BLaER1 treated with 17β-estradiol and CSF1 and Interleukin-3, amounts not matched to agents 10 nM and 100 nM (cell line): ENCODE results near the gene DLGAP4.
A peak's percentile ranks its signal among the peaks of the same experiment; 100 is the strongest.

Experiments used
- H3K27ac ChIP-seq, 11 experiments: shearing (Covaris generic); formaldehyde crosslinking; 2 replicates each; pipeline ENCODE4 v1.8.1; 2022
- H3K27me3 ChIP-seq, 11 experiments: shearing (Covaris generic); formaldehyde crosslinking; 2 replicates each; pipeline ENCODE4 v1.8.1; 2022
- H3K36me3 ChIP-seq, 11 experiments: shearing (Covaris generic); formaldehyde crosslinking; 2 replicates each; pipeline ENCODE4 v1.8.1; 2022
- H3K4me1 ChIP-seq, 10 experiments: shearing (Covaris generic); formaldehyde crosslinking; 2 replicates each; pipeline ENCODE4 v1.8.1; 2022
- H3K4me2 ChIP-seq, 11 experiments: shearing (Covaris generic); formaldehyde crosslinking; 2 replicates each; pipeline ENCODE4 v1.8.1; 2022
- H3K4me3 ChIP-seq, 10 experiments: shearing (Covaris generic); formaldehyde crosslinking; 2 replicates each; pipeline ENCODE4 v1.8.1; 2022
- H3K9ac ChIP-seq, 11 experiments: shearing (Covaris generic); formaldehyde crosslinking; 2 replicates each; pipeline ENCODE4 v1.8.1; 2022
- H3K9me3 ChIP-seq, 11 experiments: shearing (Covaris generic); formaldehyde crosslinking; replicated peaks in 1 of 11; 2 replicates each; pipeline ENCODE4 v1.8.1; 2022
- H4K20me1 ChIP-seq, 11 experiments: shearing (Covaris generic); formaldehyde crosslinking; 2 replicates each; pipeline ENCODE4 v1.8.1; 2022
- Cebpa-rat ChIP-seq, 11 experiments: shearing (Covaris generic); IDR thresholded peaks; 2 replicates each; pipeline ENCODE4 v1.8.1; 2022

Gene DLGAP4

GRCh38 chr20:36267605-36268381 lies 38.3 kb upstream of the DLGAP4 start:
- no peaks in the 10 kb centered on the region for H3K27me3 ChIP-seq
- no peak overlapping the region for H3K4me2 ChIP-seq
- no peak overlapping the region for H3K27ac ChIP-seq
- TF ChIP-seq Cebpa-rat (IDR thresholded peaks at IDR 0.05): no peak
- no peak overlapping the region for H3K4me3 ChIP-seq
- H3K9me3 ChIP-seq: no peaks in the 10 kb centered on the region
- peaks cover 0 to 7% (median 0%) of the 10 kb centered on the region in 11 experiments; a peak in 1 of 22 replicates for H4K20me1 ChIP-seq
- no peaks in the 10 kb centered on the region for H3K36me3 ChIP-seq
- no peak overlapping the region for H3K9ac ChIP-seq
- peaks cover 0 to 14% (median 4%) of the 10 kb centered on the region in 10 experiments; a peak in 5 of 20 replicates for H3K4me1 ChIP-seq

GRCh38 chr20:36268440-36269342 lies 37.4 kb upstream of the DLGAP4 start:
- Histone ChIP-seq H3K9me3 (no peaks in the 10 kb centered on the region), H3K9ac (0 out of 22 replicates have a peak overlapping the region, but pooled peaks of 1 of the 11 experiments have one; percentile 19), H3K36me3 (no peaks in the 10 kb centered on the region), H3K27ac (no peak overlapping the region), H3K4me1 (peaks cover 0 to 14% (median 4%) of the 10 kb centered on the region in 10 experiments; a peak in 5 of 20 replicates), H3K4me2 (peak overlapping the region in 1 of 11 experiments; percentile 2; a peak in 1 of 22 replicates), H4K20me1 (peaks cover 0 to 7% (median 0%) of the 10 kb centered on the region in 11 experiments; a peak in 1 of 22 replicates), H3K4me3 (no peak overlapping the region), H3K27me3 (no peaks in the 10 kb centered on the region)
- no peak for TF ChIP-seq Cebpa-rat (IDR thresholded peaks at IDR 0.05)

GRCh38 chr20:36269507-36269906 lies 36.6 kb upstream of the DLGAP4 start:
- H4K20me1 ChIP-seq: peaks cover 0 to 7% (median 0%) of the 10 kb centered on the region in 11 experiments; a peak in 1 of 22 replicates
- no peak overlapping the region for H3K27ac ChIP-seq
- no peak overlapping the region for H3K4me3 ChIP-seq
- H3K4me2 ChIP-seq: no peak overlapping the region
- no peaks in the 10 kb centered on the region for H3K9me3 ChIP-seq
- H3K4me1 ChIP-seq: peaks cover 0 to 14% (median 4%) of the 10 kb centered on the region in 10 experiments; a peak in 5 of 20 replicates
- no peaks in the 10 kb centered on the region for H3K27me3 ChIP-seq
- H3K36me3 ChIP-seq: no peaks in the 10 kb centered on the region
- TF ChIP-seq Cebpa-rat (IDR thresholded peaks at IDR 0.05): no peak
- no peak overlapping the region for H3K9ac ChIP-seq

GRCh38 chr20:36270744-36271638 lies 35.1 kb upstream of the DLGAP4 start:
- Histone ChIP-seq H3K4me2 (no peak overlapping the region), H3K27me3 (no peaks in the 10 kb centered on the region)

GRCh38 chr20:36271639-36272546 lies 34.2 kb upstream of the DLGAP4 start:
- Histone ChIP-seq H3K36me3 (no peaks in the 10 kb centered on the region), H3K4me3 (no peak overlapping the region), H4K20me1 (0 out of 22 replicates have a peak, but pooled peaks cover 0 to 7% (median 0%) of the 10 kb centered on the region in 11 experiments), H3K27ac (no peak overlapping the region), H3K4me2 (no peak overlapping the region), H3K27me3 (no peaks in the 10 kb centered on the region), H3K9me3 (no peaks in the 10 kb centered on the region), H3K9ac (no peak overlapping the region), H3K4me1 (peaks cover 0 to 14% (median 4%) of the 10 kb centered on the region in 10 experiments; a peak in 5 of 20 replicates)
- no peak for TF ChIP-seq Cebpa-rat (IDR thresholded peaks at IDR 0.05)

More at GRCh38 chr20:36270744-36271638, 35.1 kb upstream of the DLGAP4 start:
- H3K4me3 ChIP-seq: no peak overlapping the region
- TF ChIP-seq Cebpa-rat (IDR thresholded peaks at IDR 0.05): no peak
- H3K4me1 ChIP-seq: peaks cover 0 to 14% (median 4%) of the 10 kb centered on the region in 10 experiments; a peak in 5 of 20 replicates
- no peaks in the 10 kb centered on the region for H3K9me3 ChIP-seq
- H4K20me1 ChIP-seq: peaks cover 0 to 7% (median 0%) of the 10 kb centered on the region in 11 experiments; a peak in 1 of 22 replicates
- no peak overlapping the region for H3K27ac ChIP-seq
- no peak overlapping the region for H3K9ac ChIP-seq
- H3K36me3 ChIP-seq: no peaks in the 10 kb centered on the region

GRCh38 chr20:36272547-36273220 lies 33.5 kb upstream of the DLGAP4 start:
- H3K4me1 ChIP-seq: peaks cover 0 to 14% (median 4%) of the 10 kb centered on the region in 10 experiments; a peak in 5 of 20 replicates
- TF ChIP-seq Cebpa-rat (IDR thresholded peaks at IDR 0.05): no peak
- H3K9ac ChIP-seq: no peak overlapping the region
- no peak overlapping the region for H3K4me2 ChIP-seq
- no peak overlapping the region for H3K4me3 ChIP-seq
- H3K9me3 ChIP-seq: no peaks in the 10 kb centered on the region
- H4K20me1 ChIP-seq: 0 out of 22 replicates have a peak, but pooled peaks cover 0 to 2% (median 0%) of the 10 kb centered on the region in 11 experiments
- no peaks in the 10 kb centered on the region for H3K36me3 ChIP-seq
- H3K27ac ChIP-seq: no peak overlapping the region
- no peaks in the 10 kb centered on the region for H3K27me3 ChIP-seq

GRCh38 chr20:36273414-36274180 lies 32.5 kb upstream of the DLGAP4 start:
- no peak for TF ChIP-seq Cebpa-rat (IDR thresholded peaks at IDR 0.05)
- Histone ChIP-seq H3K27ac (no peak overlapping the region), H4K20me1 (no peaks in the 10 kb centered on the region), H3K9me3 (no peaks in the 10 kb centered on the region), H3K4me1 (peaks cover 0 to 13% (median 3%) of the 10 kb centered on the region in 10 experiments; a peak in 5 of 20 replicates), H3K4me3 (no peak overlapping the region), H3K36me3 (no peaks in the 10 kb centered on the region), H3K4me2 (no peak overlapping the region), H3K9ac (no peak overlapping the region), H3K27me3 (no peaks in the 10 kb centered on the region)
